ENCODE results near the gene FAM200C. TPM values are rescaled to one million over a fixed set of nuclear protein-coding genes. Genes with fewer than 3 reads are reported as not detected.

Gene FAM200C
- total RNA-seq, 3 donors from 2014 or later (not counting 1 experiment from before 2014, with no cell fraction given): 0.28 to 0.57 (median 0.33) TPM

DNA sequence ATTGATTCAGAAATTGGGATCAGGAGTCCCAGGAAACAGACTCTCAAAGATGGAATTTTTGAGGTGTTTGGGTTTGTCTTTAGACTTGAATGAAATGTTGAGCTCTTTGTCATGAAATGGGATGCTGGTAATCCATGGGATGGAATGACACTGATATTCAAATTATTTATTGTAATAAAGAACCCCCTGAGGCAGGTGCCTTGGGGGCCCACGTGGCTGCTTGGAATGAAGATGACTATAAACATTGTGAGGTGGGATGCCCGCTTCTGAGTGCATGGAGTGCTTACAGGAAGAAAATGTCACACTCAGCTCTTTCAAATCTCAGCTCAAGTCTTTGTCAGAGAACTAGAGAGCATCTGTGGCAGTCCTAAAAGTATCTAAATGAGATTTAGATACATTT lies 19.8 kb downstream of the FAM200C start:
- TF ChIP-seq, protein P1, sequence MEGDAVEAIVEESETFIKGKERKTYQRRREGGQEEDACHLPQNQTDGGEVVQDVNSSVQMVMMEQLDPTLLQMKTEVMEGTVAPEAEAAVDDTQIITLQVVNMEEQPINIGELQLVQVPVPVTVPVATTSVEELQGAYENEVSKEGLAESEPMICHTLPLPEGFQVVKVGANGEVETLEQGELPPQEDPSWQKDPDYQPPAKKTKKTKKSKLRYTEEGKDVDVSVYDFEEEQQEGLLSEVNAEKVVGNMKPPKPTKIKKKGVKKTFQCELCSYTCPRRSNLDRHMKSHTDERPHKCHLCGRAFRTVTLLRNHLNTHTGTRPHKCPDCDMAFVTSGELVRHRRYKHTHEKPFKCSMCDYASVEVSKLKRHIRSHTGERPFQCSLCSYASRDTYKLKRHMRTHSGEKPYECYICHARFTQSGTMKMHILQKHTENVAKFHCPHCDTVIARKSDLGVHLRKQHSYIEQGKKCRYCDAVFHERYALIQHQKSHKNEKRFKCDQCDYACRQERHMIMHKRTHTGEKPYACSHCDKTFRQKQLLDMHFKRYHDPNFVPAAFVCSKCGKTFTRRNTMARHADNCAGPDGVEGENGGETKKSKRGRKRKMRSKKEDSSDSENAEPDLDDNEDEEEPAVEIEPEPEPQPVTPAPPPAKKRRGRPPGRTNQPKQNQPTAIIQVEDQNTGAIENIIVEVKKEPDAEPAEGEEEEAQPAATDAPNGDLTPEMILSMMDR (IDR thresholded peaks at IDR 0.05): no peak
- H3K4me3 ChIP-seq (ENCODE audit: low read length): no peak overlapping the region
- no peak for DNase-seq
- no peak for ATAC-seq
- no peaks in the 10 kb centered on the region for H3K9me3 ChIP-seq (ENCODE audit: control insufficient read depth, insufficient read depth, low read length)
- WGBS (ENCODE audit: insufficient coverage): 92% methylated on average over 2 of the region's 2 CpGs
- peaks cover 22 to 42% of the 10 kb centered on the region in 2 donors for H3K27me3 Mint-ChIP-seq (ENCODE audit: low read depth in 2 of 2)
- H3K4me1 Mint-ChIP-seq: no peaks in the 10 kb centered on the region
- no peak overlapping the region for H3K27ac Mint-ChIP-seq
- no peaks in the 10 kb centered on the region for H3K9me3 Mint-ChIP-seq
- no peaks in the 10 kb centered on the region for H3K27me3 ChIP-seq (ENCODE audit: control insufficient read depth, insufficient read depth, low read length)
- H3K27ac ChIP-seq (ENCODE audit: low read length): no peak overlapping the region
- H3K4me3 Mint-ChIP-seq: no peak overlapping the region
- H3K4me1 ChIP-seq (ENCODE audit: control insufficient read depth, insufficient read depth, low read length): no peaks in the 10 kb centered on the region
- no peaks in the 10 kb centered on the region for H3K36me3 ChIP-seq (ENCODE audit: control insufficient read depth, insufficient read depth, low read length)
- intact Hi-C loops (cut with micrococcal nuclease): no loop called here
- no peaks in the 10 kb centered on the region for H3K36me3 Mint-ChIP-seq

DNA sequence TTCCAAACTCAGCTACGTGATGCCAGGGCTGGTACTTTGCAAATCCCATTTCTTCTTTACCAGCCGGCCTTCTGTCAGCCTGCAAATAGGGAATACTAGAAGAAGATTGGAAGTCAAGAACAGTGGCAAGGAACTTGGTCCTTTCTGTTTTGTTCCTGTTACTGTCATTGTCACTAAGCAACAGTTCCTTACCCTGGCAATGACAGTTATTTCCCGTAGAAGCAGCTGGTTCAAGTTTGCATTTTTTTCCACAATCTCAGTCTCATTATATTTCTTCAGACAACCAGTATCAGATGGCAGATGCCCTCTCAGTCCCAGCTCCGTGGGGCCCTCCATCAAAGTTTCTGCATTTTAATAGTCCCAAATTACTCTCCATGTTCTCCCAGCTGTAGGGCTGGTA lies 20.3 kb downstream of the FAM200C start:
- 48% methylated on average over 4 of the region's 4 CpGs for WGBS (ENCODE audit: insufficient coverage)
- H3K4me3 ChIP-seq (ENCODE audit: low read length): no peak overlapping the region
- no peak overlapping the region for H3K27ac ChIP-seq (ENCODE audit: low read length)
- TF ChIP-seq, protein P1 (IDR thresholded peaks at IDR 0.05): no peak
- DNase-seq (no peak), ATAC-seq (no peak)
- intact Hi-C loops (cut with micrococcal nuclease): no loop called here
- no peaks in the 10 kb centered on the region for H3K27me3 ChIP-seq (ENCODE audit: control insufficient read depth, insufficient read depth, low read length)
- no peaks in the 10 kb centered on the region for H3K4me1 Mint-ChIP-seq
- no peaks in the 10 kb centered on the region for H3K9me3 Mint-ChIP-seq
- no peak overlapping the region for H3K4me3 Mint-ChIP-seq
- H3K9me3 ChIP-seq (ENCODE audit: control insufficient read depth, insufficient read depth, low read length): no peaks in the 10 kb centered on the region
- no peak overlapping the region for H3K27ac Mint-ChIP-seq
- no peaks in the 10 kb centered on the region for H3K4me1 ChIP-seq (ENCODE audit: control insufficient read depth, insufficient read depth, low read length)
- H3K36me3 Mint-ChIP-seq: no peaks in the 10 kb centered on the region
- H3K36me3 ChIP-seq (ENCODE audit: control insufficient read depth, insufficient read depth, low read length): no peaks in the 10 kb centered on the region
- peaks cover 25 to 48% of the 10 kb centered on the region in 2 donors for H3K27me3 Mint-ChIP-seq (ENCODE audit: low read depth in 2 of 2)

DNA sequence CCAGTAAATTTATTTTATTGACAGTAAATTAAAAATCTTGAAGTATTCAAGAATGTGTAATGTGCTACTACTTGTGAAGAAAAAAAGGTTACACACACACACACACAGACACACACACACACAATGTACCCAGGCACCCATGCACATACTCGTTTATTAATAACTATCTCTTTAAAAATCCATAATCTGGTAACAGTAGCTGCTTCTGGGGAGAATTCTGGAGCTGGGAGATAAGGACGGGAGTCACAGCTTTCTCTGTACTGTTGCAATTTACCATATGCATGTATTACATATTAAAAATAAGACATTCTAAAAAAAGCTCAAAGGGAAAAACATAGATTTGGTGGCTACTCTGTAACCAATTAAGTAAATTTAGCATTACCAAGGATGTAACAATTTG lies 21.5 kb downstream of the FAM200C start:
- H3K9me3 ChIP-seq (ENCODE audit: control insufficient read depth, insufficient read depth, low read length): no peaks in the 10 kb centered on the region
- TF ChIP-seq, protein P1 (IDR thresholded peaks at IDR 0.05): no peak

DNA sequence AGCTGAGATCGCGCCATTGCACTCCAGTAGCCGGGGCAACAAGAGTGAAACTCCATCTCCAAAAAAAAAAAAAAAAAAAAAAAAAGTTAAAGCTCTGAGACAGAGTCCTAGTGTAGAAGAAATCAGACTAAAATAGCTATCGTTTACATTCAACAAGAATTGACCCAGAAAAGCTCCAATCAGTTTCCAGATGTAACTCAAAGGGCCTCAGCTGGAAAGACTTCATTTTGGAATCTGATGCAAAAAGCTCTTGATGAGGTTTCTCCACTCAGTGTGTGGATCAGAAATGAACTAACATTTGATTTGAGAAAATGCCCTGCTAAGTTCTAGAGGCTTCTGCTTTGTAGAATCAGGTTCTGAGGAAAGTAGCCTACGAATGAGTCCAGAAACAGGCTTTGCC lies 22.2 kb downstream of the FAM200C start:
- H3K27ac Mint-ChIP-seq: no peak overlapping the region
- H3K36me3 Mint-ChIP-seq: no peaks in the 10 kb centered on the region
- peaks cover 3% of the 10 kb centered on the region for H3K27me3 ChIP-seq (ENCODE audit: control insufficient read depth, insufficient read depth, low read length)
- no peaks in the 10 kb centered on the region for H3K9me3 Mint-ChIP-seq
- WGBS (ENCODE audit: insufficient coverage): 88% methylated on average over 2 of the region's 5 CpGs
- no peak overlapping the region for H3K27ac ChIP-seq (ENCODE audit: low read length)
- H3K36me3 ChIP-seq (ENCODE audit: control insufficient read depth, insufficient read depth, low read length): no peaks in the 10 kb centered on the region
- H3K4me3 Mint-ChIP-seq: no peak overlapping the region
- ATAC-seq: no peak
- TF ChIP-seq, protein P1 (IDR thresholded peaks at IDR 0.05): no peak
- H3K4me1 ChIP-seq (ENCODE audit: control insufficient read depth, insufficient read depth, low read length): no peaks in the 10 kb centered on the region
- no peaks in the 10 kb centered on the region for H3K9me3 ChIP-seq (ENCODE audit: control insufficient read depth, insufficient read depth, low read length)
- intact Hi-C loops (cut with micrococcal nuclease): no loop called here
- DNase-seq: no peak
- no peak overlapping the region for H3K4me3 ChIP-seq (ENCODE audit: low read length)
- peaks cover 32 to 66% of the 10 kb centered on the region in 2 donors for H3K27me3 Mint-ChIP-seq (ENCODE audit: low read depth in 2 of 2)
- H3K4me1 Mint-ChIP-seq: no peaks in the 10 kb centered on the region

More for the DNA sequence above, 21.5 kb downstream of the FAM200C start:
- Mint-ChIP-seq H3K4me3 (no peak overlapping the region), H3K4me1 (no peaks in the 10 kb centered on the region), H3K27ac (no peak overlapping the region), H3K36me3 (no peaks in the 10 kb centered on the region), H3K9me3 (no peaks in the 10 kb centered on the region), H3K27me3 (ENCODE audit: low read depth in 2 of 2) (peaks cover 28 to 59% of the 10 kb centered on the region in 2 donors)
- Histone ChIP-seq H3K4me1 (ENCODE audit: control insufficient read depth, insufficient read depth, low read length) (no peaks in the 10 kb centered on the region), H3K4me3 (ENCODE audit: low read length) (no peak overlapping the region), H3K36me3 (ENCODE audit: control insufficient read depth, insufficient read depth, low read length) (no peaks in the 10 kb centered on the region), H3K27me3 (ENCODE audit: control insufficient read depth, insufficient read depth, low read length) (peaks cover under 1% of the 10 kb centered on the region), H3K27ac (ENCODE audit: low read length) (no peak overlapping the region)
- ATAC-seq (no peak), DNase-seq (no peak)
- WGBS (ENCODE audit: insufficient coverage): no CpG with 5 or more reads among the region's 2 CpGs
- intact Hi-C loops (cut with micrococcal nuclease): no loop called here
